ENCODE data around the gene PAEP.

PAEP gene

DNA sequence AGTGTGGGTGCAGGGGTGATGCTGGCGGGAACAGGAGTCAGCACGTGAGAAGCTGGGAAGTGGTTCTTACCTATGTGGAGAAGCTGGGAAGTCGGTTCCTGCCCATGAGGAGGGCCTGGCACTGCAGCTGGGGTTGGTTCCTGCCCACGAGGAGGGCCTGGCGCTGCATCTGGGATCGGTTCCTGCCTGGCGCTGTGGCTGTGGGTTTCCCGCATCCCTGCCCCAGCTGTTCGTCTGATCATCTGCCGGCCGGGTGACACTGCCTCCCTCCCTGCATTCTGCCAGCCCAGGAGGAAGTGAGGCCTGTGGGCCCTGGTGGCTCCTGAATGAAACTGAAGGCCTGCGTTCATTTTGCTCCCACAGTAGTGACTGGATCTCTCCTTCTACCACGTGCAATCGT, 10.5 kb upstream of the PAEP start:
- no peak for DNase-seq (ENCODE audit: low read depth in 2 of 2)

GRCh38 chr9:135551456-135551855, 10.1 kb upstream of the PAEP start:
- DNase-seq (ENCODE audit: low read depth in 2 of 2) = no peak

DNA sequence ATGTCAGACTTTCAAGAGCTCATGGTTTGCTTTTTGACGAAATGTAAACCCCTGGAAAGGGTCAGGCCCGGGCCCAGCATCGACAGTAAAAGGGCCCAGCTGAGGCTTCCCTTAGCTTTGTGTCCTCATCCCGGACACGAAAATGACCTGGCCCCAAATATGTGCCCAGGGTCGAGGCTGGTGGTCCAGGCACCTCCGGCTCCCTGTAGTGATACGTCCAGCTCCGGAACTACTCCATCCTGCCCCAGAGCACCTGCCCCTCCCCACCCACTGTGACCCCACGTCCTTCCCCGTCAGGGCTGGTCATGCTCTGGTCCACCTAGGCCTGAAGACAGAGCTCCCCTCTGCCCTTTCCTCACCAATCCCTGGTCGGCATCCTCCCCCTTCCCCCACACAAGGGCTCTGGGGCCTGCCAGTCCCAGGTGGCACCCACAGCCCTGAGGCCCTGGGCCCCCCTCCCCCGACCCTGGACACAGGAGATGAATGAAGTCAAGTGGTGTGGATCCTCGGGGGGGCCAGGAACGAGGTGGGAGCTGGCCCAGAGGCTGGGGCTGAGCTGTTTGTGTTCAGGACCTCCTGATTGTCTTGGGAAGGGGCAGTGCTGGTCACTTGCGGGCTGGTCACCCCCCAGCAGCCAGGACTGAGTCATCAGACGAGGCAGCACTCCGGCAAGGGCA, 9.4 kb upstream of the PAEP start:
- DNase-seq (ENCODE audit: low read depth in 2 of 2) = no peak

- no peak for DNase-seq (ENCODE audit: low read depth in 2 of 2)
These were observed 8.8 kb upstream of the PAEP start for GRCh38 chr9:135552698-135553171.

DNA sequence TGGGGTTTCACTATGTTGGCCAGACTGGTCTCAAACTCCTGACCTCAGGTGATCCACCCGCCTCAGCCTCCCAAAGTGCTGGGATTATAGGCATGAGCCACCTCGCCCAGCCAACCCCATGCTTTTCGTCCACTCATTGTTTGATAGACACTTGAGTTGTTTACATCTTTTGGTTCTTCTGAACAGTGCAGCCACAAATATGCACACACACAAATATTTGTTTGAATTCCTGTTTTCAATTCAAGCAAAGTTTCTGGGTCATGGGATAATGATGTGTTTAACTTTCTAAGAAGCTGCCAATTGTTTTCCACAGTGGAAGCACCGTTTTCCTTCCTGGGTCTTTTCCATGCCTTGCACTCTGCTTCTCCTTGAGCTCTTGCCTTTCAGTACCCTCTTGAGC, 6.8 kb upstream of the PAEP start:
- DNase-seq (ENCODE audit: low read depth in 2 of 2) = no peak

GRCh38 chr9:135555203-135555602, 6.4 kb upstream of the PAEP start:
- no peak for DNase-seq (ENCODE audit: low read depth in 2 of 2)

- DNase-seq (ENCODE audit: low read depth in 2 of 2) = no peak
These were observed 5.6 kb upstream of the PAEP start for GRCh38 chr9:135555910-135556309.

DNA sequence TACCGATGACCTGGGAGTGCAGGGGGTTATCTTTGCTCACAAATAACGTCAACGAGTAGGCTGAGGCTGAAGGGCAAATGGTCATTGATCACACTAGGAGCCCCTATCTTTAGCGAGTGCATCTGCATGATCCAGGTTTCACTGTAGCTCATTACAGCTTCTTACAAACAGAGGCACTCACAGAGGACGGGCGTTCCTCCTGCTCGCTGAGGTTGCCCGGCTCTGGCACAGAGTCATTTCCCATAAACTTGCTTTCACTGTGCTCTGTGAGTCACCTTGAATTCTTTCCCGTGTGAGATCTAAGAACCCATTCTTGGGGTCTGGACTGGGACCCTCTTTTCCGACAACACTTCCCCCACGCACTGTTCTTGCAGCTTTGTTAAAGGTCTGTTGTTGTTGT, 1.9 kb upstream of the PAEP start:
- DNase-seq (ENCODE audit: low read depth in 2 of 2) = no peak

GRCh38 chr9:135562235-135562745, 734 bp downstream of the PAEP start:
- no peak for DNase-seq (ENCODE audit: low read depth in 2 of 2)

GRCh38 chr9:135563039-135563476, 1.5 kb downstream of the PAEP start:
- no peak for DNase-seq (ENCODE audit: low read depth in 2 of 2)

GRCh38 chr9:135563858-135564257, 2.3 kb downstream of the PAEP start:
- DNase-seq (ENCODE audit: low read depth in 2 of 2) = no peak

GRCh38 chr9:135565141-135565628, 3.6 kb downstream of the PAEP start:
- no peak for DNase-seq (ENCODE audit: low read depth in 2 of 2)

DNA sequence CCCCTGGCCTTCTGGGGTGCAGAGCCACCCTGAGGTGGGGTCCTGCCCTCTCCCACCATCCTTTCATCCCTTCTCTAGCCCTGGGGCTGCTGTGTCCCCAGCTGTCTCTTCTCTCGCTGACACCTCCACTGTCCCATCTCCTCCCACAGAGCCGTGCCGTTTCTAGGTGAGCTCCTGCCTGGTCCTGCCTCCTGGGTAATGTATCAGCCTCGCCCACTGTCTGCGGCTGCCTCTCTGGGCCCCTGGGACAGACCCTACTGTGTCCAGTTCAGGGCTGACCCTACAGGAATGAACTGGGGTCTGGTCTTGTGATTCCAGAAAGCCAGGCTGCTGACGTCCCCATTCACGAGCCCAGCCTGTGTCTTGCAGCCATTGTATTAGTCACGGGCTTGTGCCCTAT, 4.1 kb downstream of the PAEP start:
- DNase-seq (ENCODE audit: low read depth in 2 of 2) = no peak

DNA sequence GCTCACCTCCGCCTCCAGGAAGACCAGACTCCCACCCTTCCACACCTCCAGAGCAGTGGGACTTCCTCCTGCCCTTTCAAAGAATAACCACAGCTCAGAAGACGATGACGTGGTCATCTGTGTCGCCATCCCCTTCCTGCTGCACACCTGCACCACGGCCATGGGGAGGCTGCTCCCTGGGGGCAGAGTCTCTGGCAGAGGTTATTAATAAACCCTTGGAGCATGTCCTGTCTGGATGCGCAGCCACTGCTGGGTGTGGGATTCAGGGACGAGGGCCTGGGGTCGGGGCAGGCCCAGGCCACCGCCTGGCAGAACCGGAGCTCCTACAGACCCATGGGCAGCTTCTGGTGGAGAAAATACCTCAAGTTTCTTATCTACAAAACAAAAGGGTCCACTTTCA, 5.0 kb downstream of the PAEP start:
- DNase-seq (ENCODE audit: low read depth in 2 of 2) = no peak

GRCh38 chr9:135567311-135567710, 5.8 kb downstream of the PAEP start:
- no peak for DNase-seq (ENCODE audit: low read depth in 2 of 2)

DNA sequence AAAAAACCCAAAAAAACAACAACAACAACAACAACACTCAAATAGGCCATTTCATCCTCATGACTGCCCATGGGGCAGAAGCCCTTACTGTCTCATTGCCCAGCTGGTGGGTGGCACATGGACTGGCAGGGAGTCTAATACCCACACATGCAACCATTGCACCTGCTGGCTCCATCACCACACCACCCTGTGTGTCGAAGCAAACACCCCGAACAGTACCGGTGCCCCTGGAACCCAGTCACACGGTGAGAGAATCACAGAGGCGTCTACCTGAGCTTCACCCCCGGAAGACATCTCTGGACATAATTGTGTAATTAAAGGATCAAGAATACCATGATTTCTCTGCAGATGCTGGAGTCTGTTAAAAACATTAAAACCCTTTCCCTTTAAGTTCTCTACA, 6.5 kb downstream of the PAEP start:
- no peak for DNase-seq (ENCODE audit: low read depth in 2 of 2)

- no peak for DNase-seq (ENCODE audit: low read depth in 2 of 2)
These were observed 8.9 kb downstream of the PAEP start for GRCh38 chr9:135570456-135570855.

- no peak for DNase-seq (ENCODE audit: low read depth in 2 of 2)
These were observed 10.7 kb downstream of the PAEP start for GRCh38 chr9:135572233-135572632.

DNA sequence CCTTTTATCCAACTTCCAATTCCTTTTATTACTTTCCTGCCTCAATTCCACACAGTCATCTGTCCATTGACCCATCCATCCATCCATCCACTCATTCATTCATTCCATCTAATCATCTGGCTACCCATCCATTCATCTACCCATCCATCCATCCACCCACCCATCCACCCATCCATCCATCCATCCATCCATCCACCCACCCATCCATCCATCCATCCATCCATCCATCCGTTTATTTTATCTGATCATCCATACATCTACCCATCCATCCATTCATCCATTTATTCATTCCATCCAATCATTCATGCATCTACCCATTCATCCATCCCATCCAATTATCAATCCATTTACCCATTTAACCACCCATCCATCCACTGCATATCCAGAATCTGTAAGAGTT, 11.6 kb downstream of the PAEP start:
- DNase-seq (ENCODE audit: low read depth in 2 of 2) = no peak

- no peak for DNase-seq (ENCODE audit: low read depth in 2 of 2)
These were observed 12.8 kb downstream of the PAEP start for GRCh38 chr9:135574331-135574730.

GRCh38 chr9:135574943-135575342, 13.4 kb downstream of the PAEP start:
- no peak for DNase-seq (ENCODE audit: low read depth in 2 of 2)

GRCh38 chr9:135575995-135576631, 14.6 kb downstream of the PAEP start:
- DNase-seq (ENCODE audit: low read depth in 2 of 2) = no peak

DNA sequence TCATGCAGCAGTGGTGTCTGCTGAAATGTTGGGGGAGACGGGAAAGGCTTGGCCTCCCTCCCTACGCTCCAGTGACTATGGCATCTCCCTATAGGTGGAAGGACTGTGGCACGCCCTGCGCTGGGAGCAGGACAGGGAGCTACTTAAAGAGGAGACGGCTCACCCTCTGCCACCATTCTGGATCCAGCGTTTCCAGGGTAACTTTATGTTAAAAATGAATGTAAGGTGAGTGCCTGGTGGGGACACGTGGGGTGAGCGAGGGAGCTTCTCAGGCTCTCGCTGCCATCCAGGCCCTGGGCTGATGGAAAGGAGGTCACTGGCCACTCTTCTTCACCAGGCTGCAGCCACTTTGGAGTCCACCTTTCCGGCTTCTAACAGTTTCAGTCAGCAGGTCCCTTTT, 15.7 kb downstream of the PAEP start:
- no peak for DNase-seq (ENCODE audit: low read depth in 2 of 2)

All from activated CD4-positive, alpha-beta T cell treated with anti-CD3 and anti-CD28 coated beads for 24 hours (primary cell).